Measurements from ENCODE around the gene PRRC1.
A peak's percentile ranks its signal among the peaks of the same experiment; 100 is the strongest.
"Not testable (repeated sequence)": the region's sequence is repeated elsewhere in the genome, so short reads cannot be mapped to it uniquely, and the experiment has no call there.

PRRC1 gene

GRCh38 chr5:127518319-127518621 is 830 bp downstream of the PRRC1 start:
- DNase-seq (ENCODE audit: low read depth) = peak; percentile 66
- TF ChIP-seq CTCF (conservative IDR thresholded peaks at IDR 0.05; ENCODE audit: low read length) = no peak
- peak overlapping the region; percentile 96 for H3K4me3 ChIP-seq (ENCODE audit: low read length)

GRCh38 chr5:127519527-127519926 is 2.1 kb downstream of the PRRC1 start:
- TF ChIP-seq CTCF (conservative IDR thresholded peaks at IDR 0.05; ENCODE audit: low read length) = no peak
- H3K4me3 ChIP-seq (ENCODE audit: low read length) = no peak overlapping the region
- peak; percentile 34 for DNase-seq (ENCODE audit: low read depth)

DNA sequence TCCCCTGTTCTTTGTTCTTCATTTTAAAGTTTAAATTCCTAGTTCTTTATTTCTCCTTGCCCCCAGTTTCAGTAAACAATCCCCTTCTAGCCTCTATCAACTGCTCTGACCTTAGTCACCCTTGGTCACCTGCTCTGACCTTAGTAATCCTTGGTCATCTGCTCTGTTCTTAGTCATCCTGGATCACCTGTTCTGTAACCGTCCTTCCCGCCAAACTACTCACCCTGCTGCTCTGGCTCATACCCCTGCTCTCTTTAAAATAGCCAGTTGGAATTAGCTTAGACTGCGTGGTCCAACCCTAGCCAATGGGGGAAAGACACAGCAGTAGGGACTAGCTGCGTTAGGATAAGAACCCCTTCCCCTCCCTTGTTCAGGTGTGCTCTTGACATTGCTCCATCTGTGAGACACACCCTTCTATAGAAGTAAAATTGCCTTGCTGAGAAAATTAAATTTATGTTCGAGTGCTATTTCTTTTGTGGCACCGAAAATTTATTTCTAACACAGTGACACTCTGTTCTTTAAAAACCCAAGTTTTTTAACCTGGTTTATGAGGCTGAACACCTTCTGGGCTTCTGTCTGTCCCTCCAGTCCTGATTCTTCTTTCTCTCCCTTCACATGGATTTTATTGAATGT is 3.8 kb downstream of the PRRC1 start:
- no peak for TF ChIP-seq CTCF (conservative IDR thresholded peaks at IDR 0.05; ENCODE audit: low read length)
- no peak overlapping the region for H3K4me3 ChIP-seq (ENCODE audit: low read length)
- no peak for DNase-seq (ENCODE audit: low read depth)

DNA sequence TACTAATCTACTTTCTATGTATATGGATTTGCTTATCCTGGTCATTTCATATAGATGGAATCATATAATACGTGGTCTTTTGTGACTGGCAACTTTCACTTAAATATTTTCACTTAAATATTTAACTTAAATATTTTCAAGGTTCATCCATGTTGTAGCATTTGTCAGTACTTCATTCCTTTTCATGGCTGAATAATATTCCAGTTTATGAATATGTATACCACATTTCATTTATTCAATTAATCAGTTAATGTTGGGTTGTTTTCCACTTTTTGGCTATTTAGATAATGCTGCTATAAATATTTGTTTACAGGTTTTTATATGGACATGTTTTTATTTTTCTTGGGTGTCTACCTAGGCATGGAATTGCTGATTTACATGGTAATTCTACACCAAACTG is 7.7 kb downstream of the PRRC1 start:
- no peak overlapping the region for H3K4me3 ChIP-seq (ENCODE audit: low read length)
- DNase-seq (ENCODE audit: low read depth) = no peak
- no peak for TF ChIP-seq CTCF (conservative IDR thresholded peaks at IDR 0.05; ENCODE audit: low read length)

DNA sequence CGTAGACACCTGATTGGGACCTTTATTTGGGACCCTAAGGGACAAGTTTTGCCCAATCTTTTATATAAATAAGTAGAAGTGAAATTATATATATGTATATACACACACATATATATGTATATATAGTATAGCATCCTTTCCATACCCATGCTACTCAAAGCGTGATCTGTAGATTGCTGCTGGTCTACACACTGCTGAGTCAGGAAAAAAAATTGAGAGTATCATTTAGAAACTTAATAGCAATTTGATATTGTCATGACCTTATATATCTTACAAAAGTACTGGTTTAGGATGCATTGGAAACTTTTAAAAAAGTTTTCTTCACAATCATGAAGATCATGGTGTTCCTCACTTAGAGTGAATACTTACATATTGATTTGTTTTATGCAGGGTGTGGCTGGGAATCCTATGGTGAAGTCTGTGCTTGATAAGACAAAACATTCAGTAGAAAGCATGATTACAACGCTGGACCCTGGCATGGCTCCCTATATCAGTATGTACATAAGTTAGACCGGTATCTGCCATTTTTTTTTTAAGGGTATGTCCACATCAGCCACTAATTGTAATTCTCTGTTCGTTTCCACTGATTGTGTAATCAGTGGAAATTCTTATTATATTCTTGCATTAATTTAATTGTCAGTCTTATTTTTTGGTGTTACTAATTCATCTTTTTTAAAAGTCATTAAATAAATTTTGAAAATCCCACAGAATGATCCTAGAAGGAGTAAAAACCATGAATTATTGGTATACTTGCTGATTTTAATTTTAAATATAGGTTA is 12.7 kb downstream of the PRRC1 start:
- no peak for DNase-seq (ENCODE audit: low read depth)
- no peak for TF ChIP-seq CTCF (conservative IDR thresholded peaks at IDR 0.05; ENCODE audit: low read length)
- H3K4me3 ChIP-seq (ENCODE audit: low read length) = no peak overlapping the region

DNA sequence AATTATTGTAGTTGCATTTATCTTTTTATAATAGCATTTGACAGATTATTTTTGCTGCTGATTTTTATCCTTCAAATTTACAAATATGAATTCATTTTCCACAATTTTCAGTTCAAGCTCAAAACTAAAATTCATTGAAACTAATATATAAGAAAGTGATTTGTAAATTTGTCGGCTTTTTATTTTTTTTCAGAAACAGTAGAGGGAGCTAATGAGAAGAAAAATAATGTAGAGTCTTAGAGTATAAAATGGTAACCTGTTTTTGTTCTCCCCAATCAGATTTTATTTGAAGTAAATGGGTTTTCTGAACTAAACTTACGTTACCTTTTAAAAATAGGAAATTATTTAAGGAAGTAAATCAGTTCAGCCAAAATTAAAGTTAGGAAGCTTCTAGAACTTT is 19.2 kb downstream of the PRRC1 start:
- no peak overlapping the region for H3K4me3 ChIP-seq (ENCODE audit: low read length)
- DNase-seq (ENCODE audit: low read depth) = peak; percentile 21
- TF ChIP-seq CTCF (conservative IDR thresholded peaks at IDR 0.05; ENCODE audit: low read length) = peak; percentile 46

DNA sequence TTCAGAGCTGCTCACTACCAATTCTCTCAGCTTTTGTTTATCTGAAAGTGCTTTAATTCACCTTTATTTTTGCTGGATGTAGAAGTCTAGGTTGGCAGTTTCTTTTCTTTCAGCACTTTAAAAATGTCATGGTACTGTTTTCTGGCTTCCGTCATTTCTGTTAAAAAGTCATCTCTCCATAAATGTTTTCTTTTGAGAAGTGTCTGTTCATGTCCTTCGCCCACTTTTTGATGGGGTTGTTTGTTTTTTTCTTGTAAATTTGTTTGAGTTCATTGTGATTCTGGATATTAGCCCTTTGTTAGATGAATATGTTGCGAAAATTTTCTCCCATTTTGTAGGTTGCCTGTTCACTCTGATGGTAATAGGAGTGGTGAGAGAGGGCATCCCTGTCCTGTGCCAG is 23.1 kb downstream of the PRRC1 start:
- H3K4me3 ChIP-seq (ENCODE audit: low read length); DNase-seq (ENCODE audit: low read depth): not testable (repeated sequence)

GRCh38 chr5:127545249-127545648 is 27.8 kb downstream of the PRRC1 start:
- not testable (repeated sequence) for H3K4me3 ChIP-seq (ENCODE audit: low read length); DNase-seq (ENCODE audit: low read depth)

Data from AG10803 (cell line).